NCI-H1436 (cell line): ENCODE results near the gene STK35.

ENCODE experiments used
- DNase-seq: peaks from one replicate; lab custom pipeline; 2025; lab: John Stamatoyannopoulos, UW

STK35 gene

GRCh38 chr20:2101057-2101864 is at the start of gene STK35:
STK35 (plus strand) TSS chr20:2101827; CDS start chr20:2101882, 55 bp downstream.
- DNase-seq, result peak; percentile 65

- no peak for DNase-seq
These were observed 49.7 kb upstream of the STK35 start for GRCh38 chr20:2051946-2052345.

GRCh38 chr20:2052741-2053140 is 48.9 kb upstream of the STK35 start:
- no peak for DNase-seq

GRCh38 chr20:2053615-2054014 is 48.0 kb upstream of the STK35 start:
- no peak for DNase-seq

GRCh38 chr20:2054911-2055310 is 46.7 kb upstream of the STK35 start:
- no peak for DNase-seq

- DNase-seq, result no peak
These were observed 42.2 kb upstream of the STK35 start for GRCh38 chr20:2059411-2059810.

GRCh38 chr20:2065099-2065498 is 36.5 kb upstream of the STK35 start:
- no peak for DNase-seq

GRCh38 chr20:2066461-2067122 is 35.0 kb upstream of the STK35 start:
- DNase-seq, result no peak

- DNase-seq, result no peak
These were observed 20.9 kb upstream of the STK35 start for GRCh38 chr20:2080532-2081224.

GRCh38 chr20:2084703-2085102 is 16.9 kb upstream of the STK35 start:
- DNase-seq, result no peak

- no peak for DNase-seq
These were observed 15.2 kb upstream of the STK35 start for GRCh38 chr20:2086177-2086979.

GRCh38 chr20:2086980-2087377 is 14.6 kb upstream of the STK35 start:
- DNase-seq, result no peak

- no peak for DNase-seq
These were observed 12.7 kb upstream of the STK35 start for GRCh38 chr20:2088891-2089290.

GRCh38 chr20:2089447-2089846 is 12.2 kb upstream of the STK35 start:
- no peak for DNase-seq

- DNase-seq, result peak; percentile 14
These were observed 8.4 kb upstream of the STK35 start for GRCh38 chr20:2093159-2093781.

GRCh38 chr20:2093883-2094282 is 7.7 kb upstream of the STK35 start:
- DNase-seq, result no peak

GRCh38 chr20:2101865-2102584 is 398 bp downstream of the STK35 start:
- DNase-seq, result peak; percentile 88

GRCh38 chr20:2102585-2103460 is 1.2 kb downstream of the STK35 start:
- DNase-seq, result peak; percentile 86

- no peak for DNase-seq
These were observed 2.0 kb downstream of the STK35 start for GRCh38 chr20:2103461-2104153.
